ENCODE measurements around the gene NR5A1. TPM values are rescaled to one million over a fixed set of nuclear protein-coding genes. Genes with fewer than 3 reads are reported as not detected.

The NR5A1 gene
- total RNA-seq, 1 donor from 2014 or later: 0.96 TPM

DNA sequence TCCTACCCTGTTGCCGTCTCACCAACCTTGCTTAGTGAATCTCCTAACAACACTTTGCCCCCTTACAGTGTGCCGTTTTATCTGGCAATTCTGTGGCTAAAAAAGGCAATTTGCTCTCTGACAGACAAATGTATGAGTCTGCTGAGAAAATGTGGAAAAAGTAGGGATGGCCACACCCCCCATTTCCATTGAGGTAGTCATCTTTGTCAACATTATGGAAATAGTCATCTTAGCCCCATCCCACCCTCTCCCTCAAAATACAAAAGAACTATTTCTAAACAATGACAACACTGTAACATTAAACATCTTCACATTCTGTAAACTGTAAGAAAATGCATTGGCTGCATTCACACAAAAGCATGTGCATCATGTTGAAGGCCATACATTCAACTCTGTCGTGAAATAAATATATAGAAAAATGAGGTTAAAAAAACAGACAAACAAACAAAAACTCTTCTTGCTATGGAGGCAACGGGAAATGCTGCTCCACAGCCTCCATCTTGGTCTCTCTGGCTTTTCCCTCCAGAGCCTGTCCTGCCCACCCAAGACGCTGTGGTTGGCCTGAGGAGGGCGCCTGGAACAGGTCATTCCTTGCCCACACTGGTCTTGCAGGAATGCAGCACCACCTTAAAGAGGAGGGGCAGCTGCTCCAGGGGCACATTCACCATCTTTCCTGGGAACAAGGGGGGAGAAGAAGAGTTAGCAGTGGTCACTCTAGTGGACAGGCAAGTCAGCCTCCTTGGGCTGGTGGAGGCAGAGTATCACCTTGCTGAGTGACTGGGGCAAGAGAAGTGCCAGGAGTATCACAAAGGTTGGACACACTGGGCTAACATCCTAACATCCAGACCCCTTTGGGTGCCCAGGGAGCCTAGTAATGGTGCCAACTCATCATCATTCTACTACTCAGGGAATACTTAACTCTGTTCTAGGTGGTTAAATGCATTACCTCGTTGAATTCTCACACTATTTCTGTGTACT is 15.2 kb upstream of the NR5A1 start:
- intact Hi-C loops (cut with DNase I): no loop called here
- Histone ChIP-seq H3K27ac (no peak overlapping the region), H3K36me3 (no peaks in the 10 kb centered on the region), H3K27me3 (no peaks in the 10 kb centered on the region), H3K4me1 (no peaks in the 10 kb centered on the region), H3K4me3 (no peak overlapping the region), H3K9me3 (no peaks in the 10 kb centered on the region)
- TF ChIP-seq, protein P1, sequence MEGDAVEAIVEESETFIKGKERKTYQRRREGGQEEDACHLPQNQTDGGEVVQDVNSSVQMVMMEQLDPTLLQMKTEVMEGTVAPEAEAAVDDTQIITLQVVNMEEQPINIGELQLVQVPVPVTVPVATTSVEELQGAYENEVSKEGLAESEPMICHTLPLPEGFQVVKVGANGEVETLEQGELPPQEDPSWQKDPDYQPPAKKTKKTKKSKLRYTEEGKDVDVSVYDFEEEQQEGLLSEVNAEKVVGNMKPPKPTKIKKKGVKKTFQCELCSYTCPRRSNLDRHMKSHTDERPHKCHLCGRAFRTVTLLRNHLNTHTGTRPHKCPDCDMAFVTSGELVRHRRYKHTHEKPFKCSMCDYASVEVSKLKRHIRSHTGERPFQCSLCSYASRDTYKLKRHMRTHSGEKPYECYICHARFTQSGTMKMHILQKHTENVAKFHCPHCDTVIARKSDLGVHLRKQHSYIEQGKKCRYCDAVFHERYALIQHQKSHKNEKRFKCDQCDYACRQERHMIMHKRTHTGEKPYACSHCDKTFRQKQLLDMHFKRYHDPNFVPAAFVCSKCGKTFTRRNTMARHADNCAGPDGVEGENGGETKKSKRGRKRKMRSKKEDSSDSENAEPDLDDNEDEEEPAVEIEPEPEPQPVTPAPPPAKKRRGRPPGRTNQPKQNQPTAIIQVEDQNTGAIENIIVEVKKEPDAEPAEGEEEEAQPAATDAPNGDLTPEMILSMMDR (IDR thresholded peaks at IDR 0.05): no peak
- no peak for DNase-seq (ENCODE audit: low spot score in 2 of 2)

DNA sequence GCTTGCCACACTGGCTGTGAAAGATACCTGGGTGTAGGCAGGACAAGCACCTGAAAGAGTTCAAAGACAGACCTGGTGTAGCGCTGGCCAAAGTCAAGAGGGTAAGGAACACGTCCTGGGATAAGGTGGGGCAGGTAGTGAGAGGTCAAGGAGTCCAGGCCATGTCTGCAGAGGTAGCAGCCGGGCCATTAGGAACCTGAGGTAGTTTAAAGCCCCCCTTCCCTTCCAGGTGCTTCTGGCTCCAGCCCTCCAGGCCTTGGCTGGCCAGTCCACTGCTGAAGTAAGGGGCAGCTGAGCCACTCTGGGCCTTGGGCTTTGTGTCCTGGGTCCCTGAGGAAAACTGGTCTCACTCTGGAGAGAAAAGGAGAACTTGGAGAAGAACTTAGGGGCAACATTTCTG is 13.9 kb upstream of the NR5A1 start:
- Histone ChIP-seq H3K36me3 (no peaks in the 10 kb centered on the region), H3K4me3 (no peak overlapping the region), H3K9me3 (no peaks in the 10 kb centered on the region), H3K27me3 (no peaks in the 10 kb centered on the region), H3K4me1 (no peaks in the 10 kb centered on the region), H3K27ac (no peak overlapping the region)
- TF ChIP-seq, protein P1 (IDR thresholded peaks at IDR 0.05): no peak
- DNase-seq (ENCODE audit: low spot score in 2 of 2): no peak
- intact Hi-C loops (cut with DNase I): no loop called here

- no peaks in the 10 kb centered on the region for H3K27me3 ChIP-seq
- DNase-seq (ENCODE audit: low spot score in 2 of 2): no peak
- H3K9me3 ChIP-seq: no peaks in the 10 kb centered on the region
- no peaks in the 10 kb centered on the region for H3K4me1 ChIP-seq
- TF ChIP-seq, protein P1 (IDR thresholded peaks at IDR 0.05): no peak
- no peak overlapping the region for H3K27ac ChIP-seq
- H3K4me3 ChIP-seq: no peak overlapping the region
- intact Hi-C loops (cut with DNase I): no loop called here
- no peaks in the 10 kb centered on the region for H3K36me3 ChIP-seq
Observed at GRCh38 chr9:124520206-124520596, 13.0 kb upstream of the NR5A1 start.

DNA sequence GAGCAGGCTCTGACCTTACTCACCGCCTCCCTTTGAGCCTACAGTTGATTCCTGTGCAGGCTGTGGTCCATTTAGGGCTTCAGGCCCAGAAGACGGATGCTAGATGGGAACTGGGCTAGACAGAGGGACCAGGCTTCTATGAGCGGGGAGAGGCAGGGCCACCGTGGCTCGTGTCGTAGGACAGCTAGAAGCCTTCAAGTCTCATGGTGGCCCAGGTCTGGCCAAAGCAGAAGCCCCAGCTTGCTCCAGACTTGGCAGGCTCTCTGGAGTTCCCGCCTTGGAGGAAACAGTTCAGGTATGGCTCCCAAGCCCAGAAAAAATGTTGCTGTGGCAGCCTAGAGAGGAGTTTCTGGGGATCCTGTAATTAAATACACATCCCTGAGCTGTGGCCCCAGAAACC is 10.9 kb upstream of the NR5A1 start:
- Histone ChIP-seq H3K36me3 (no peaks in the 10 kb centered on the region), H3K27ac (no peak overlapping the region), H3K27me3 (no peaks in the 10 kb centered on the region), H3K4me1 (no peaks in the 10 kb centered on the region), H3K9me3 (no peaks in the 10 kb centered on the region), H3K4me3 (no peak overlapping the region)
- no peak for DNase-seq (ENCODE audit: low spot score in 2 of 2)
- intact Hi-C loops (cut with DNase I): no loop called here
- TF ChIP-seq, protein P1 (IDR thresholded peaks at IDR 0.05): no peak

- Histone ChIP-seq H3K4me1 (no peaks in the 10 kb centered on the region), H3K27ac (no peak overlapping the region), H3K9me3 (no peaks in the 10 kb centered on the region), H3K4me3 (no peak overlapping the region), H3K36me3 (no peaks in the 10 kb centered on the region), H3K27me3 (no peaks in the 10 kb centered on the region)
- intact Hi-C loops (cut with DNase I): no loop called here
- TF ChIP-seq, protein P1 (IDR thresholded peaks at IDR 0.05): no peak
- DNase-seq (ENCODE audit: low spot score in 2 of 2): no peak
Observed at GRCh38 chr9:124517600-124517999, 10.4 kb upstream of the NR5A1 start.
